Measurements from ENCODE around the gene RYR3.

DNA sequence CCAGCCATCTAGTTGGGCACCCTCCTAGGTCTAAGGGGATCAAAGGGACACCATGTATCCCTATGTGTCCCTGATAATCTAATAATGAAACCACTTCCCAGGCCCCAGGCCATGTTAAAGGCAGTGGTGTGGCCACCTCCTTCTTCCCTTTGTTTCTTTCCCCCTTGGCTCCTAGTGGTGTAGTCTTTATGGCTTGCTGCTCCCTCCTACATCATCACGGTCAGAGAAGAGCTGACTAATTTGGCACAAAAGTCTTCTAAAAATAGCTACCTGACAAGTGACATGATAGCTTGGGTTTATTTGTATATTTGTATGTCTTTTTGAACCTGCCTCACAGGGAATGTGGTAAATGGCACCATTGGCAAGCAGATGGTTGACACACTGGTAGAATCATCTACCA lies 526.5 kb downstream of the RYR3 start:
- TF ChIP-seq POLR2A (IDR thresholded peaks at IDR 0.05; ENCODE audit: low read length), result no peak
- TF ChIP-seq GATA1 (IDR thresholded peaks at IDR 0.05; ENCODE audit: low read depth, low read length), result no peak
